SK-N-MC (cell line): ENCODE measurements around the gene TCF7L1.

Experiments used
- EZH2 ChIP-seq: fragments of 200-600 bp; sonication (generic); IDR thresholded peaks from one replicate; pipeline ENCODE4 v1.6.1; 2017; ENCODE audit warnings: antibody characterized with exemption
- FOXP2 ChIP-seq: optimal IDR thresholded peaks from 2 replicates; pipeline ENCODE3; 2011; ENCODE audit warnings: mild to moderate bottlenecking, moderate library complexity; ENCODE audit not compliant: insufficient read depth; ENCODE audit errors: extremely low read length, control extremely low read depth
- POLR2AphosphoS5 ChIP-seq: IDR thresholded peaks from 2 replicates; pipeline ENCODE4 v1.6.1; 2012; ENCODE audit warnings: mild to moderate bottlenecking, low read depth, low read length, borderline replicate concordance

- TF ChIP-seq EZH2 (no peak), FOXP2 (no peak), POLR2AphosphoS5 (no peak)
These were observed 51.8 kb downstream of the TCF7L1 start for GRCh38 chr2:85184990-85185389.
